NCI-H1092 treated with DMSO at 0.1 percent for 48 hours (cell line): Measurements from ENCODE around the gene LMO7.

Experiments
- DNase-seq: peaks from one replicate; lab custom pipeline; 2025; lab: John Stamatoyannopoulos, UW

LMO7 gene

GRCh38 chr13:75635828-75636435 lies at the start of gene LMO7:
Gene LMO7, plus strand, starts transcription at chr13:75636330. Its CDS starts 328 bp downstream, at chr13:75636658.
- DNase-seq, result peak; percentile 18

- DNase-seq, result no peak
Measured at GRCh38 chr13:75587679-75588078, 48.5 kb upstream of the LMO7 start.

- no peak for DNase-seq
Measured at GRCh38 chr13:75596657-75597182, 39.4 kb upstream of the LMO7 start.

GRCh38 chr13:75600371-75600770 lies 35.8 kb upstream of the LMO7 start:
- DNase-seq, result no peak

GRCh38 chr13:75603038-75603437 lies 33.1 kb upstream of the LMO7 start:
- no peak for DNase-seq

GRCh38 chr13:75607447-75607846 lies 28.7 kb upstream of the LMO7 start:
- DNase-seq, result no peak

GRCh38 chr13:75610466-75610865 lies 25.7 kb upstream of the LMO7 start:
- DNase-seq, result no peak

GRCh38 chr13:75612354-75612753 lies 23.8 kb upstream of the LMO7 start:
- no peak for DNase-seq

- no peak for DNase-seq
Measured at GRCh38 chr13:75617230-75617629, 18.9 kb upstream of the LMO7 start.

- DNase-seq, result no peak
Measured at GRCh38 chr13:75618308-75618707, 17.8 kb upstream of the LMO7 start.

GRCh38 chr13:75620020-75620419 lies 16.1 kb upstream of the LMO7 start:
- DNase-seq, result no peak

GRCh38 chr13:75621147-75621546 lies 15.0 kb upstream of the LMO7 start:
- DNase-seq, result no peak

- no peak for DNase-seq
Measured at GRCh38 chr13:75628801-75629200, 7.3 kb upstream of the LMO7 start.

GRCh38 chr13:75633285-75633684 lies 2.8 kb upstream of the LMO7 start:
- DNase-seq, result no peak

GRCh38 chr13:75635101-75635827 lies 866 bp upstream of the LMO7 start:
- no peak for DNase-seq

GRCh38 chr13:75636436-75637180 lies 478 bp downstream of the LMO7 start:
- peak; percentile 34 for DNase-seq

GRCh38 chr13:75637181-75637750 lies 1.1 kb downstream of the LMO7 start:
- no peak for DNase-seq

GRCh38 chr13:75639454-75639853 lies 3.3 kb downstream of the LMO7 start:
- no peak for DNase-seq

GRCh38 chr13:75641026-75641425 lies 4.9 kb downstream of the LMO7 start:
- no peak for DNase-seq

GRCh38 chr13:75643182-75643581 lies 7.1 kb downstream of the LMO7 start:
- DNase-seq, result no peak

GRCh38 chr13:75643693-75644092 lies 7.6 kb downstream of the LMO7 start:
- DNase-seq, result no peak

- no peak for DNase-seq
Measured at GRCh38 chr13:75645141-75645540, 9.0 kb downstream of the LMO7 start.
